Activated naive CD8-positive, alpha-beta T cell treated with anti-CD3 and anti-CD28 coated beads, Interleukin-2, amount 10 ng/mL, durations not matched to agents 7 days and 5 days (primary cell): ENCODE measurements around the gene TGFB1. TPM values are rescaled to one million over a fixed set of nuclear protein-coding genes. Genes with fewer than 3 reads are reported as not detected.
"Not testable (repeated sequence)": the region's sequence is repeated elsewhere in the genome, so short reads cannot be mapped to it uniquely, and the experiment has no call there.

Experiments
- ATAC-seq: fragments of 150-1000 bp; cut with Tn5 transposase; one replicate; pipeline ENCODE4 v1.10.0; 2021; ENCODE audit warnings: low read depth, moderate library complexity
- POLR2A ChIA-PET: fragments of 350-600 bp; sonication (Branson Sonifier 250); formaldehyde crosslinking; loops from one replicate; lab custom pipeline; 2021; ENCODE audit warnings: antibody characterized with exemption; lab: Charles Lee
- DNase-seq: peaks from one replicate; pipeline ENCODE4 v3.0.0; 2021
- H3K27ac Mint-ChIP-seq: one replicate; pipeline ENCODE4 v1.8.0; 2022; ENCODE audit warnings: mild to moderate bottlenecking, mixed read lengths
- H3K27me3 Mint-ChIP-seq: one replicate; pipeline ENCODE4 v1.8.0; 2022; ENCODE audit warnings: mild to moderate bottlenecking, moderate library complexity, mixed read lengths
- H3K36me3 Mint-ChIP-seq: one replicate; pipeline ENCODE4 v1.8.0; 2021; ENCODE audit warnings: mild to moderate bottlenecking, mixed read lengths
- H3K4me1 Mint-ChIP-seq: one replicate; pipeline ENCODE4 v1.8.0; 2021; ENCODE audit warnings: mixed read lengths
- H3K4me3 Mint-ChIP-seq: one replicate; pipeline ENCODE4 v1.8.0; 2022; ENCODE audit warnings: mild to moderate bottlenecking, moderate library complexity, mixed read lengths
- H3K9me3 Mint-ChIP-seq: one replicate; pipeline ENCODE4 v1.8.0; 2021; ENCODE audit warnings: mixed read lengths
- total RNA-seq, 2 experiments: library from RNA; stranded (reverse); gene quantifications; one replicate each; pipeline ENCODE4 v1.2.3, GENCODE V29; 2021

TGFB1 gene
- total RNA-seq, 2 experiments from 2014 or later, result 172 to 179 TPM

GRCh38 chr19:41300555-41300954 lies 53.2 kb downstream of the TGFB1 start:
- Mint-ChIP-seq H3K27me3 (no peaks in the 10 kb centered on the region), H3K27ac (peak overlapping the region; percentile 61), H3K4me3 (no peak overlapping the region), H3K4me1 (peaks cover 84% of the 10 kb centered on the region), H3K9me3 (no peaks in the 10 kb centered on the region), H3K36me3 (peaks cover 42% of the 10 kb centered on the region)
- no peak for ATAC-seq
- POLR2A ChIA-PET, result interaction anchor here (1.4 to 14.7 kb wide), 2 partner anchors 15 to 36 kb away, joined by 3 to 195 read pairs; partner anchors contain the start of gene HNRNPUL1
- no peak for DNase-seq

- DNase-seq (no peak), ATAC-seq (no peak)
- Mint-ChIP-seq H3K27ac (peak overlapping the region; percentile 81), H3K4me1 (peaks cover 85% of the 10 kb centered on the region), H3K36me3 (peaks cover 48% of the 10 kb centered on the region), H3K9me3 (no peaks in the 10 kb centered on the region), H3K4me3 (no peak overlapping the region), H3K27me3 (no peaks in the 10 kb centered on the region)
- POLR2A ChIA-PET, result interaction anchor here (1.1 to 14.7 kb wide), 3 partner anchors 9 to 52 kb away, joined by 4 to 195 read pairs (median 16); partner anchors contain the start of gene HNRNPUL1
Measured at GRCh38 chr19:41299755-41300089, 54.0 kb downstream of the TGFB1 start.

- no peak overlapping the region for H3K4me3 Mint-ChIP-seq
- H3K27ac Mint-ChIP-seq, result peak overlapping the region; percentile 81
- no peak for DNase-seq
- ATAC-seq, result no peak
- peaks cover 51% of the 10 kb centered on the region for H3K36me3 Mint-ChIP-seq
- no peaks in the 10 kb centered on the region for H3K27me3 Mint-ChIP-seq
- H3K9me3 Mint-ChIP-seq, result no peaks in the 10 kb centered on the region
- POLR2A ChIA-PET, result interaction anchor here (0.6 to 14.7 kb wide), 4 partner anchors 9 to 53 kb away, joined by 3 to 195 read pairs (median 10); partner anchors contain the start of gene HNRNPUL1
- peaks cover 84% of the 10 kb centered on the region for H3K4me1 Mint-ChIP-seq
Measured at GRCh38 chr19:41299046-41299754, 54.5 kb downstream of the TGFB1 start.

DNA sequence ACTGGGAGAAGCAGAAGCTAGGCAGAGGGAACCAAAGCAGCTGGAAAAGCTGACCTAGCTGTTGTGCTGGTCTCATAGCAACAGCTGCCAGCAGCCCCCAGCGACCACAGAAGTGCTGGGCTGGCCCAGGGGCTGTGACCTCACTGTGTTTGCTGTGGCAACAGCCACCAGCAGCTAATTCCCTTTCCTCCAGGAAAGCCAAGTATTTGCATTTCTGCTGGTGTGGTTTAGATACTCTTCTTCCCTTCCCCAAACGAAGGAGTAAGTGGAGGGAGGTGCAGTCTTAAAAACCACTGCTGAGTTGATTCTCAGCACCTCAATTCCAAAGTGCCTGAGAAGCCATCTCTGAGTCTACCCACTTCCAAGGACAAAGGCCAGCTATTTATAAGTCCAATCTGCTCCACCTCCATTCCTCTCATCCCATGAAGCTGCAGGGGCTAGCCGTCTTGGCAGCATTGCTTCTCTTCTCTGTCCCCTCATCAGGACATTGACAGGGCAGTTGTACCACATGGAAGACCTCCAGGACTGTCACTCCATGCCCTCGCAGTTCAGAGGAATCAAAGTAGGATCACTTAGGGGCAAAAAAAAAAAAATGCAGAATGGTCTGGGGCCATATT lies 55.3 kb downstream of the TGFB1 start:
- H3K9me3 Mint-ChIP-seq, result no peaks in the 10 kb centered on the region
- ATAC-seq (no peak), DNase-seq (no peak)

DNA sequence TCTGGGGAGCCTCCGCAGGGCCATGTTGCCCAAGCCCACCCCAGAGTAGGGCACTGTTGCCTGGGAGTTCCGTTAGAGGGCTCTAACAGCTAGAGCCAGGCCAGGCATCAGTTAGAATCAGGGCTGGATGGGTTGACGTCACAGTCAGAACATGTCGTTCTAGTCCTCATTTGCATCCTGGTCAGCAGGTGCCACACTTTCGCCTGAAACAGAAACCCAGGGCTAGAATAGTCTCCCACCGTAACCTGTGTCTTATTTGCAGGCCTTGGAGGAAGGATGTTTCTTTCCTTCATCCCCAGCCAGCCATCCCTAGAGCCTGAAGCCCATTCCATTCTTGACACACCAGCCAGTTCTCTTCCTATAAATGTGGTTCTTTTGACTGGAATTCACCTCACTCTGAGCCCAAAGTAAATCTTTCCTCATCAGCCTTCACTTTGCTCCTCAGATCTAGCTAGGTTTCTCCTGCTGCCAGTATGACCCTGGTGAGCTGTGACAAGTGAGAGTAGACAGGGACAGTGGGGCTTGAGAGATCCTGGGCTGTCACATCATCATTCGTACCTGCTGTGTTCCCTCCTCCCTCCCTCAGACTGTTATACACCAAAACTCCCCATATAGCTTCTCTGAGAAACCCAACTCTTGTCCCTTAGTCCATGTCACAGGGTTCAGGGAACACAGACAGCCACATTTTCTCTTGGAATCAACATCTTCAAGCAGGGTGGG lies 55.9 kb downstream of the TGFB1 start:
- DNase-seq (no peak), ATAC-seq (no peak)
- Mint-ChIP-seq H3K4me3 (peak overlapping the region; percentile 35), H3K27me3 (no peaks in the 10 kb centered on the region), H3K9me3 (no peaks in the 10 kb centered on the region), H3K27ac (peak overlapping the region; percentile 81), H3K4me1 (peaks cover 75% of the 10 kb centered on the region), H3K36me3 (peaks cover 55% of the 10 kb centered on the region)
- POLR2A ChIA-PET, result interaction anchor here (0.6 to 14.7 kb wide), 6 partner anchors 10 to 80 kb away, joined by 3 to 195 read pairs (median 6); partner anchors contain the start of gene HNRNPUL1

More for the DNA sequence above, 55.3 kb downstream of the TGFB1 start:
- Mint-ChIP-seq H3K4me3 (peak overlapping the region; percentile 8), H3K4me1 (peaks cover 81% of the 10 kb centered on the region), H3K27me3 (no peaks in the 10 kb centered on the region), H3K27ac (peak overlapping the region; percentile 81), H3K36me3 (peaks cover 53% of the 10 kb centered on the region)
- POLR2A ChIA-PET, result interaction anchor here (0.6 to 14.7 kb wide), 7 partner anchors 10 to 81 kb away, joined by 3 to 195 read pairs (median 4); partner anchors contain the start of gene HNRNPUL1

GRCh38 chr19:41296433-41296871 lies 57.3 kb downstream of the TGFB1 start:
- no peak for ATAC-seq
- no peak overlapping the region for H3K4me3 Mint-ChIP-seq
- no peaks in the 10 kb centered on the region for H3K9me3 Mint-ChIP-seq
- DNase-seq, result no peak
- H3K27ac Mint-ChIP-seq, result peak overlapping the region; percentile 63
- no peaks in the 10 kb centered on the region for H3K27me3 Mint-ChIP-seq
- peaks cover 54% of the 10 kb centered on the region for H3K36me3 Mint-ChIP-seq
- POLR2A ChIA-PET, result interaction anchor here (0.6 kb wide), 1 partner anchor 19 kb away, joined by 4 read pairs; no protein-coding TSS in a partner anchor
- H3K4me1 Mint-ChIP-seq, result peaks cover 67% of the 10 kb centered on the region

GRCh38 chr19:41295499-41295898 lies 58.2 kb downstream of the TGFB1 start:
- ATAC-seq, result no peak
- Mint-ChIP-seq H3K27ac (no peak overlapping the region), H3K4me1 (peaks cover 60% of the 10 kb centered on the region), H3K9me3 (no peaks in the 10 kb centered on the region), H3K36me3 (peaks cover 51% of the 10 kb centered on the region), H3K27me3 (no peaks in the 10 kb centered on the region), H3K4me3 (no peak overlapping the region)
- DNase-seq, result no peak
- POLR2A ChIA-PET, result interaction anchor here (1.4 kb wide), 1 partner anchor 9 kb away, joined by 4 read pairs; no protein-coding TSS in a partner anchor

GRCh38 chr19:41294393-41294792 lies 59.3 kb downstream of the TGFB1 start:
- Mint-ChIP-seq H3K4me3 (no peak overlapping the region), H3K9me3 (no peaks in the 10 kb centered on the region), H3K27me3 (no peaks in the 10 kb centered on the region), H3K36me3 (peaks cover 48% of the 10 kb centered on the region), H3K4me1 (peaks cover 51% of the 10 kb centered on the region), H3K27ac (no peak overlapping the region)
- ATAC-seq, result no peak
- no peak for DNase-seq
- POLR2A ChIA-PET, result interaction anchor here (1.4 kb wide), 1 partner anchor 9 kb away, joined by 7 read pairs; no protein-coding TSS in a partner anchor

GRCh38 chr19:41289814-41290213 lies 63.9 kb downstream of the TGFB1 start:
- POLR2A ChIA-PET, result interaction anchor here (0.9 kb wide), 1 partner anchor 18 kb away, joined by 7 read pairs; no protein-coding TSS in a partner anchor
- not testable (repeated sequence) for DNase-seq, H3K27ac Mint-ChIP-seq, ATAC-seq, H3K9me3 Mint-ChIP-seq, H3K27me3 Mint-ChIP-seq, H3K4me3 Mint-ChIP-seq
- peaks cover 11% of the 10 kb centered on the region for H3K4me1 Mint-ChIP-seq
- H3K36me3 Mint-ChIP-seq, result peaks cover 39% of the 10 kb centered on the region

DNA sequence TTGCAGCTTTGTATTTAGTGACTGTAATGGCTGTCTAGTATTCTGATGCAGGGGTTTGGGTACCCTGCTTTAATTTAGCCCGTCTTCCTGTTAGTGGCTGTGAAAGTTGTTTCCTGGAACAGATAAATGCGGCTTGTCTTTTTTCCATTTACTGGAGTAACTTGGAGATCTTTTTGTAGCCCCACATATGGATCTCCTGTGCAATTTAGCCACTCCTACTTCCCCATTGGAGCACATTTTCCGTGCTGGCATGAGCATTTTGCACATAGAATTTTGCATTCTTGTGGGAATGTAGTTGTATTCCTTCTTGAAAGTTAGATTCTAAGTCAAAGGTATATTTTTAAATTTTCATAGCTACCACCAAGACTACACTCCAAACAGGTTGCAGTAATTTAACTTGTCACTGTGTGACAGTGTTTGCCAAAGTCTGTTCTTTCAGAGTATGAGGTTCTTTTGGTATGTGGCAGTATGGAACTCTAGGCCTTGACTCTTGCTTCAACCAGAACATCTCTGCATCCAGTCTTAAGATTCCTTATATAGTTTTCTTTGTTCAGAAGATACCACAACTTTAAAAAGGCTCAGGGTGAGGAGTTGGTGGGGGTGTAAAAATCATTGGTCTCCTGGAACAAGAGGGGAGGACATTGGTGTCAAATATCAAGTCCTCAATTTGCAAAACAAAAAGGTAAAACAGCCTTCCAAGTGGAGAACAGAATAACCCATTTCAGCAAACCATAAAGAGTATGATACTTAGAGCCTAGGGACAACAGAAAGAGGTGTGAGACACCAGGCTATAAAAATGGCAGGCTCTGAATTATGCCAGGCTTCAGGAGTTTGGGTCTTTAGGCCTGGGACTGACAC lies 64.8 kb downstream of the TGFB1 start:
- ATAC-seq (no peak), DNase-seq (no peak)
- POLR2A ChIA-PET, result interaction anchor here (0.5 kb wide), 1 partner anchor 466 kb away, joined by 4 read pairs; no protein-coding TSS in a partner anchor
- no peak overlapping the region for H3K4me3 Mint-ChIP-seq
- H3K27ac Mint-ChIP-seq, result no peak overlapping the region
- peaks cover 3% of the 10 kb centered on the region for H3K4me1 Mint-ChIP-seq
- H3K9me3 Mint-ChIP-seq, result no peaks in the 10 kb centered on the region
- no peaks in the 10 kb centered on the region for H3K27me3 Mint-ChIP-seq
- peaks cover 36% of the 10 kb centered on the region for H3K36me3 Mint-ChIP-seq
